Esophagus (tissue), 2 donors: ENCODE measurements around the gene FHOD3. TPM values are rescaled to one million over a fixed set of nuclear protein-coding genes. Genes with fewer than 3 reads are reported as not detected.

Source experiments
- H3K27ac ChIP-seq, 2 donors: one replicate each; pipeline ENCODE4 v1.5.1; 2013; ENCODE audit warnings: low read depth in 2 of 2, mild to moderate bottlenecking in 2 of 2, inconsistent platforms in 1 of 2, low read length in 1 of 2, moderate library complexity in 1 of 2
- H3K27me3 ChIP-seq, 2 donors: one replicate each; pipeline ENCODE4 v1.6.1; 2013; ENCODE audit warnings: low read length in 2 of 2, control low read depth in 1 of 2, mild to moderate bottlenecking in 1 of 2; ENCODE audit not compliant: insufficient read depth in 2 of 2, control insufficient read depth in 1 of 2
- H3K36me3 ChIP-seq, 2 donors: one replicate each; pipeline ENCODE4 v1.6.1; 2013; ENCODE audit warnings: low read length in 1 of 2; ENCODE audit not compliant: control insufficient read depth in 2 of 2, insufficient read depth in 2 of 2
- H3K4me1 ChIP-seq, 2 donors: one replicate each; pipeline ENCODE4 v1.6.1; 2013; ENCODE audit warnings: low read length in 1 of 2; ENCODE audit not compliant: control insufficient read depth in 2 of 2, insufficient read depth in 2 of 2
- H3K4me3 ChIP-seq, 2 donors: one replicate each; pipeline ENCODE4 v1.5.1; 2013; ENCODE audit warnings: low read length in 2 of 2, mild to moderate bottlenecking in 2 of 2, low read depth in 1 of 2, moderate library complexity in 1 of 2
- H3K9me3 ChIP-seq, 2 donors: one replicate each; pipeline ENCODE4 v1.6.1; 2013; ENCODE audit warnings: mild to moderate bottlenecking in 2 of 2, low read depth in 1 of 2, low read length in 1 of 2, moderate library complexity in 1 of 2; ENCODE audit not compliant: control insufficient read depth in 2 of 2, insufficient read depth in 1 of 2
- WGBS, 2 donors: extraction: QIAGEN DNeasy Blood & Tissue Kit; methylation state at CpG; one replicate each; pipeline ENCODE4 v1.1.7; 2013; 5-methylcytosine and 5-hydroxymethylcytosine counted together
- polyA plus RNA-seq, 2 donors: library from polyadenylated mRNA; stranded (reverse); fragments of 200-250 nt; gene quantifications; one replicate each; pipeline ENCODE4 v1.2.3, GENCODE V29; 2013
- donor health status: healthy with polysubstance abuse.
- donor health status: Bipolar disorder and iron deficiency.

Gene FHOD3
- polyA plus RNA-seq, 2 donors, result 3.7 to 11.1 TPM

- peaks cover 0 to 3% of the 10 kb centered on the region in 2 donors for H3K4me1 ChIP-seq
- H3K27ac ChIP-seq, result peak overlapping the region in 1 of 2 donors; percentile 61
- no peaks in the 10 kb centered on the region for H3K9me3 ChIP-seq
- H3K4me3 ChIP-seq, result no peak overlapping the region
- WGBS, 2 donors, result 72 to 84% methylated on average over 3 of the region's 3 CpGs
- no peaks in the 10 kb centered on the region for H3K36me3 ChIP-seq
- no peaks in the 10 kb centered on the region for H3K27me3 ChIP-seq
Observed at GRCh38 chr18:36673452-36673851, 375.9 kb downstream of the FHOD3 start.

GRCh38 chr18:36675076-36675475, 377.6 kb downstream of the FHOD3 start:
- Histone ChIP-seq H3K27me3 (no peaks in the 10 kb centered on the region), H3K9me3 (no peaks in the 10 kb centered on the region), H3K27ac (no peak overlapping the region), H3K36me3 (no peaks in the 10 kb centered on the region), H3K4me1 (peaks cover 0 to 3% of the 10 kb centered on the region in 2 donors), H3K4me3 (no peak overlapping the region)
- WGBS, 2 donors, result 81 to 83% methylated on average over 3 of the region's 3 CpGs

GRCh38 chr18:36675542-36675941, 378.0 kb downstream of the FHOD3 start:
- no peak overlapping the region for H3K4me3 ChIP-seq
- peaks cover 0 to 3% of the 10 kb centered on the region in 2 donors for H3K4me1 ChIP-seq
- no peaks in the 10 kb centered on the region for H3K9me3 ChIP-seq
- H3K27me3 ChIP-seq, result no peaks in the 10 kb centered on the region
- no peaks in the 10 kb centered on the region for H3K36me3 ChIP-seq
- 68 to 72% methylated on average over 2 of the region's 2 CpGs for whole genome bisulfite sequencing, 2 donors
- no peak overlapping the region for H3K27ac ChIP-seq

GRCh38 chr18:36676629-36677028, 379.1 kb downstream of the FHOD3 start:
- H3K36me3 ChIP-seq, result no peaks in the 10 kb centered on the region
- H3K9me3 ChIP-seq, result no peaks in the 10 kb centered on the region
- WGBS, 2 donors, result 0% methylated on average over 1 of the region's 1 CpG
- peaks cover 0 to 2% of the 10 kb centered on the region in 2 donors for H3K4me1 ChIP-seq
- no peak overlapping the region for H3K27ac ChIP-seq
- H3K4me3 ChIP-seq, result no peak overlapping the region
- H3K27me3 ChIP-seq, result no peaks in the 10 kb centered on the region

GRCh38 chr18:36680042-36680441, 382.5 kb downstream of the FHOD3 start:
- H3K4me1 ChIP-seq, result no peaks in the 10 kb centered on the region
- no peaks in the 10 kb centered on the region for H3K36me3 ChIP-seq
- no peak overlapping the region for H3K4me3 ChIP-seq
- H3K27ac ChIP-seq, result no peak overlapping the region
- H3K9me3 ChIP-seq, result peaks cover 0 to 2% of the 10 kb centered on the region in 2 donors
- H3K27me3 ChIP-seq, result no peaks in the 10 kb centered on the region

- 86 to 91% methylated on average over 2 of the region's 2 CpGs for WGBS, 2 donors
- H3K36me3 ChIP-seq, result no peaks in the 10 kb centered on the region
- H3K4me3 ChIP-seq, result no peak overlapping the region
- H3K9me3 ChIP-seq, result peaks cover 0 to 2% of the 10 kb centered on the region in 2 donors
- H3K27ac ChIP-seq, result no peak overlapping the region
- no peaks in the 10 kb centered on the region for H3K4me1 ChIP-seq
- no peaks in the 10 kb centered on the region for H3K27me3 ChIP-seq
Observed at GRCh38 chr18:36685580-36685979, 388.1 kb downstream of the FHOD3 start.

GRCh38 chr18:36688020-36688965, 390.8 kb downstream of the FHOD3 start:
- no peaks in the 10 kb centered on the region for H3K27me3 ChIP-seq
- H3K4me3 ChIP-seq, result no peak overlapping the region
- WGBS, 2 donors, result 60 to 65% methylated on average over 3 of the region's 3 CpGs
- no peaks in the 10 kb centered on the region for H3K36me3 ChIP-seq
- H3K27ac ChIP-seq, result no peak overlapping the region
- H3K9me3 ChIP-seq, result peaks cover 0 to 2% of the 10 kb centered on the region in 2 donors
- peaks cover 0 to 2% of the 10 kb centered on the region in 2 donors for H3K4me1 ChIP-seq

- H3K36me3 ChIP-seq, result no peaks in the 10 kb centered on the region
- peak overlapping the region in 1 of 2 donors; percentile 46 for H3K27ac ChIP-seq
- no peaks in the 10 kb centered on the region for H3K27me3 ChIP-seq
- WGBS, 2 donors, result 65 to 67% methylated on average over 2 of the region's 2 CpGs
- no peak overlapping the region for H3K4me3 ChIP-seq
- H3K9me3 ChIP-seq, result no peaks in the 10 kb centered on the region
- H3K4me1 ChIP-seq, result peaks cover 0 to 2% of the 10 kb centered on the region in 2 donors
Observed at GRCh38 chr18:36692371-36692770, 394.9 kb downstream of the FHOD3 start.

- 62 to 70% methylated on average over 9 of the region's 9 CpGs for WGBS, 2 donors
- no peaks in the 10 kb centered on the region for H3K27me3 ChIP-seq
- peaks cover under 1 to 2% of the 10 kb centered on the region in 2 donors for H3K4me1 ChIP-seq
- H3K9me3 ChIP-seq, result no peaks in the 10 kb centered on the region
- peak overlapping the region; percentile 10 to 26 for H3K4me3 ChIP-seq
- H3K27ac ChIP-seq, result peak overlapping the region in 1 of 2 donors; percentile 46
- H3K36me3 ChIP-seq, result no peaks in the 10 kb centered on the region
Observed at GRCh38 chr18:36692921-36693332, 395.4 kb downstream of the FHOD3 start.
